Natural killer cell (primary cell): ENCODE results near the gene DGKD. TPM values are rescaled to one million over a fixed set of nuclear protein-coding genes. Genes with fewer than 3 reads are reported as not detected.

ENCODE experiments used
- ATAC-seq, 3 donors: fragments of 150-1000 bp in 2 of 3; fragments of 200-7000 bp in 1 of 3; cut with Tn5 transposase; 1 replicate in 1 of 3; 2 replicates in 2 of 3; pipeline ENCODE4 v1.10.0; 2021; ENCODE audit warnings: mild to moderate bottlenecking in 2 of 3, moderate library complexity in 2 of 3
- DNase-seq, 2 donors: peaks; one replicate each; pipeline versions ENCODE4 v3.0.0 to v3.0.0-alpha.2; 2013 to 2021; ENCODE audit warnings: mixed read lengths in 1 of 2
- H3K27ac ChIP-seq: one replicate; pipeline ENCODE4 v1.5.1; 2013; ENCODE audit warnings: mild to moderate bottlenecking, low read length
- H3K27me3 ChIP-seq: one replicate; pipeline ENCODE4 v1.6.1; 2013; ENCODE audit warnings: low read length; ENCODE audit not compliant: control insufficient read depth, insufficient read depth
- H3K36me3 ChIP-seq: one replicate; pipeline ENCODE4 v1.6.1; 2013; ENCODE audit warnings: low read length; ENCODE audit not compliant: control insufficient read depth, insufficient read depth
- H3K4me1 ChIP-seq: one replicate; pipeline ENCODE4 v1.6.1; 2013; ENCODE audit warnings: low read length; ENCODE audit not compliant: control insufficient read depth, insufficient read depth
- H3K4me3 ChIP-seq: one replicate; pipeline ENCODE4 v1.5.1; 2013; ENCODE audit warnings: low read length
- H3K9me3 ChIP-seq: one replicate; pipeline ENCODE4 v1.6.1; 2013; ENCODE audit warnings: low read length; ENCODE audit not compliant: control insufficient read depth, insufficient read depth
- H3K27ac Mint-ChIP-seq, 2 donors: one replicate each; pipeline ENCODE4 v1.8.0; 2022; ENCODE audit warnings: mild to moderate bottlenecking in 2 of 2, mixed read lengths in 2 of 2, moderate library complexity in 1 of 2
- H3K27me3 Mint-ChIP-seq, 2 donors: one replicate each; pipeline ENCODE4 v1.8.0; 2022; ENCODE audit warnings: low read depth in 2 of 2, mixed read lengths in 2 of 2
- H3K36me3 Mint-ChIP-seq: one replicate; pipeline ENCODE4 v1.8.0; 2022; ENCODE audit warnings: mixed read lengths
- H3K4me1 Mint-ChIP-seq, 2 donors: one replicate each; pipeline ENCODE4 v1.8.0; 2022; ENCODE audit warnings: mixed read lengths in 2 of 2
- H3K4me3 Mint-ChIP-seq: one replicate; pipeline ENCODE4 v1.8.0; 2022; ENCODE audit warnings: mild to moderate bottlenecking, moderate library complexity, mixed read lengths
- H3K9me3 Mint-ChIP-seq, 2 donors: one replicate each; pipeline ENCODE4 v1.8.0; 2022; ENCODE audit warnings: mixed read lengths in 2 of 2
- WGBS: methylation state at CpG from one replicate; pipeline ENCODE4 v1.1.7; 2013; ENCODE audit warnings: missing lambda C conversion rate; ENCODE audit not compliant: insufficient coverage; 5-methylcytosine and 5-hydroxymethylcytosine counted together
- intact Hi-C: fragments of 100-400 bp; cut with micrococcal nuclease; formaldehyde crosslinking; loops from one replicate; pipeline ENCODE4 v1.14.2; 2022
- total RNA-seq, 4 donors: library from RNA; stranded (reverse); fragments of 120-200 nt in 1 of 4; gene quantifications; one replicate each; pipeline versions ENCODE4 v1.2.3 to v1.2.4, GENCODE V29; 2013 to 2022
- TF ChIP-seq, protein P1 (sequence below): fragments of 200-600 bp; IDR thresholded peaks from one replicate; pipeline ENCODE4 v1.8.0; 2022; ENCODE audit warnings: antibody characterized with exemption

DGKD gene, protein sequence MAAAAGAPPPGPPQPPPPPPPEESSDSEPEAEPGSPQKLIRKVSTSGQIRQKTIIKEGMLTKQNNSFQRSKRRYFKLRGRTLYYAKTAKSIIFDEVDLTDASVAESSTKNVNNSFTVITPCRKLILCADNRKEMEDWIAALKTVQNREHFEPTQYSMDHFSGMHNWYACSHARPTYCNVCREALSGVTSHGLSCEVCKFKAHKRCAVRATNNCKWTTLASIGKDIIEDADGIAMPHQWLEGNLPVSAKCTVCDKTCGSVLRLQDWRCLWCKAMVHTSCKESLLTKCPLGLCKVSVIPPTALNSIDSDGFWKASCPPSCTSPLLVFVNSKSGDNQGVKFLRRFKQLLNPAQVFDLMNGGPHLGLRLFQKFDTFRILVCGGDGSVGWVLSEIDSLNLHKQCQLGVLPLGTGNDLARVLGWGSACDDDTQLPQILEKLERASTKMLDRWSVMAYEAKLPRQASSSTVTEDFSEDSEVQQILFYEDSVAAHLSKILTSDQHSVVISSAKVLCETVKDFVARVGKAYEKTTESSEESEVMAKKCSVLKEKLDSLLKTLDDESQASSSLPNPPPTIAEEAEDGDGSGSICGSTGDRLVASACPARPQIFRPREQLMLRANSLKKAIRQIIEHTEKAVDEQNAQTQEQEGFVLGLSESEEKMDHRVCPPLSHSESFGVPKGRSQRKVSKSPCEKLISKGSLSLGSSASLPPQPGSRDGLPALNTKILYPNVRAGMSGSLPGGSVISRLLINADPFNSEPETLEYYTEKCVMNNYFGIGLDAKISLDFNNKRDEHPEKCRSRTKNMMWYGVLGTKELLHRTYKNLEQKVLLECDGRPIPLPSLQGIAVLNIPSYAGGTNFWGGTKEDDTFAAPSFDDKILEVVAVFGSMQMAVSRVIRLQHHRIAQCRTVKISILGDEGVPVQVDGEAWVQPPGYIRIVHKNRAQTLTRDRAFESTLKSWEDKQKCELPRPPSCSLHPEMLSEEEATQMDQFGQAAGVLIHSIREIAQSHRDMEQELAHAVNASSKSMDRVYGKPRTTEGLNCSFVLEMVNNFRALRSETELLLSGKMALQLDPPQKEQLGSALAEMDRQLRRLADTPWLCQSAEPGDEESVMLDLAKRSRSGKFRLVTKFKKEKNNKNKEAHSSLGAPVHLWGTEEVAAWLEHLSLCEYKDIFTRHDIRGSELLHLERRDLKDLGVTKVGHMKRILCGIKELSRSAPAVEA
- total RNA-seq = 100 to 1,000 TPM; 299 to 456 (median 329) TPM
- 97.3 TPM for total RNA-seq (2013)

DNA sequence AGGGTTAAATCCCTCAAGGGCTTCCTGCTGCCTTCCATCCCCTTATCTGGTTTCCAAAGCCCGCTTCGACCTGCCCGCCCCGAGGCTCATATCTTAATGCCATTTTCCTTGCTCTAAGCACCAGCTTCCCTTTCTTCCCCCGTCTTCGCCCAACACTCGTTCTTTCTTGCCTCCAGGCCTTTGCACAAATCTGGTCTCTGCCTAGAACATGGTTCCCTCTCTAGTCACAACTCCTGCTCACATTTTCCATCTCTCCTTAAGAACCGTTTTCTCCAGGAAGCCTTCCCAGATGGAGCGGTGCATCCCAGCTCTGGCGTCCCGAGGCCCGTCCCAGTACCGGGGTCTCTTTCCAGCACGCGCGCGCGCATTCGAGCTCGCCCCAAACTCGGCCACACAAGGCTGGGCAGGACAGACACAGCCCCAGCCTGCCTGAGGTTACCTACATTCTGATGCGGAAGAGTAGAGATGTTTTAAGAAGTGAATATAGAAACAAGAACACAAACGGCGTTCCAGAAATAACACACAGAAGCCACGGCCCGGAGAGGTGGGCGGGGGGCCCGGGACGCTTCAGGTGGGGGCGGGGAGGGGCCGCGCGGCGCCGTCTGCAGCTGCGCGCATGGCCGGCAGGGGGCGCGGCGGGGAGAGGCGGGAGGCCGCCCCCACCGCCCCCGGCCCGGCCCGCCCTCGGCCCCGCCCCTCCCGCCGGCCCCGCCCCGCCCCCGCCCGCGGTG lies at the start of gene DGKD:
TSS of gene DGKD (plus strand) at position 726 of the 731 bp plus-strand sequence. CDS start 25 bp downstream, outside the sequence.
- no peaks in the 10 kb centered on the region for H3K36me3 ChIP-seq
- Mint-ChIP-seq H3K27me3 (no peaks in the 10 kb centered on the region), H3K27ac (peak within 1 kb of the TSS; percentile 86 to 93), H3K36me3 (no peaks in the 10 kb centered on the region), H3K4me3 (peak within 1 kb of the TSS; percentile 91), H3K9me3 (no peaks in the 10 kb centered on the region), H3K4me1 (peaks cover 55 to 70% of the 10 kb centered on the region in 2 donors)
- ATAC-seq = peak; percentile 79 to 95 (median 85)
- H3K27ac ChIP-seq = peak within 1 kb of the TSS; percentile 89
- peak; percentile 68 to 86 for DNase-seq
- peak within 1 kb of the TSS; percentile 85 for H3K4me3 ChIP-seq
- no peaks in the 10 kb centered on the region for H3K9me3 ChIP-seq
- H3K4me1 ChIP-seq = peaks cover 61% of the 10 kb centered on the region
- 4% methylated on average over 56 of the region's 56 CpGs for WGBS
- no peaks in the 10 kb centered on the region for H3K27me3 ChIP-seq
- TF ChIP-seq, protein P1, sequence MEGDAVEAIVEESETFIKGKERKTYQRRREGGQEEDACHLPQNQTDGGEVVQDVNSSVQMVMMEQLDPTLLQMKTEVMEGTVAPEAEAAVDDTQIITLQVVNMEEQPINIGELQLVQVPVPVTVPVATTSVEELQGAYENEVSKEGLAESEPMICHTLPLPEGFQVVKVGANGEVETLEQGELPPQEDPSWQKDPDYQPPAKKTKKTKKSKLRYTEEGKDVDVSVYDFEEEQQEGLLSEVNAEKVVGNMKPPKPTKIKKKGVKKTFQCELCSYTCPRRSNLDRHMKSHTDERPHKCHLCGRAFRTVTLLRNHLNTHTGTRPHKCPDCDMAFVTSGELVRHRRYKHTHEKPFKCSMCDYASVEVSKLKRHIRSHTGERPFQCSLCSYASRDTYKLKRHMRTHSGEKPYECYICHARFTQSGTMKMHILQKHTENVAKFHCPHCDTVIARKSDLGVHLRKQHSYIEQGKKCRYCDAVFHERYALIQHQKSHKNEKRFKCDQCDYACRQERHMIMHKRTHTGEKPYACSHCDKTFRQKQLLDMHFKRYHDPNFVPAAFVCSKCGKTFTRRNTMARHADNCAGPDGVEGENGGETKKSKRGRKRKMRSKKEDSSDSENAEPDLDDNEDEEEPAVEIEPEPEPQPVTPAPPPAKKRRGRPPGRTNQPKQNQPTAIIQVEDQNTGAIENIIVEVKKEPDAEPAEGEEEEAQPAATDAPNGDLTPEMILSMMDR = no peak
- intact Hi-C loops = no loop called here

DNA sequence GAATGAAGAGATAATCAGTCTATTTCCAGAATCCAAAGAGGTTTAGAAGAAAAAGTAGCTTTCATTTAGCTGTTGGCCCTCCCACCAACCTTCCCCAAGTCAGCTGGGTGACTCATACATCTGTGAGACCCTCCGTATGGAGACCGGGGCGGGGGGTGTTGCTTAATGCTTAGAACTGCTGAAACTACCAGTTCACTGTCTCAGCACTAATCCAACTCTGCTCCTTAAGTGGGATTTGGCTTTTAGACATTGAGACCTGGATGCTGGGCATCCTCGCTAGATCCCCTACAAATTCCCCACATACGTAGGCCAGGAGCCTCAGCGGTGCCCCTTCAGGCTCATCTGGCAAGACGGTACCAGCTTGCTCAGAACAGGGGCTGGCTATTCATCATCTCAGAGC lies 46.7 kb upstream of the DGKD start, which contains the start of gene SAG:
TSS of gene SAG (plus strand) at position 252 of the 400 bp plus-strand sequence. CDS start 1,374 bp downstream, outside the sequence.
- Histone ChIP-seq H3K27ac (no peak within 1 kb of the TSS), H3K36me3 (no peaks in the 10 kb centered on the region), H3K4me1 (peaks cover 19% of the 10 kb centered on the region), H3K4me3 (no peak within 1 kb of the TSS), H3K9me3 (no peaks in the 10 kb centered on the region), H3K27me3 (no peaks in the 10 kb centered on the region)
- peaks cover 18 to 24% of the 10 kb centered on the region in 2 donors for H3K4me1 Mint-ChIP-seq
- no peak within 1 kb of the TSS for H3K4me3 Mint-ChIP-seq
- no peak for DNase-seq
- TF ChIP-seq, protein P1 = no peak
- no peaks in the 10 kb centered on the region for H3K9me3 Mint-ChIP-seq
- WGBS = 98% methylated on average over 7 of the region's 7 CpGs
- no peaks in the 10 kb centered on the region for H3K27me3 Mint-ChIP-seq
- no peaks in the 10 kb centered on the region for H3K36me3 Mint-ChIP-seq
- ATAC-seq = no peak
- intact Hi-C loops = no loop called here
- H3K27ac Mint-ChIP-seq = no peak within 1 kb of the TSS

DNA sequence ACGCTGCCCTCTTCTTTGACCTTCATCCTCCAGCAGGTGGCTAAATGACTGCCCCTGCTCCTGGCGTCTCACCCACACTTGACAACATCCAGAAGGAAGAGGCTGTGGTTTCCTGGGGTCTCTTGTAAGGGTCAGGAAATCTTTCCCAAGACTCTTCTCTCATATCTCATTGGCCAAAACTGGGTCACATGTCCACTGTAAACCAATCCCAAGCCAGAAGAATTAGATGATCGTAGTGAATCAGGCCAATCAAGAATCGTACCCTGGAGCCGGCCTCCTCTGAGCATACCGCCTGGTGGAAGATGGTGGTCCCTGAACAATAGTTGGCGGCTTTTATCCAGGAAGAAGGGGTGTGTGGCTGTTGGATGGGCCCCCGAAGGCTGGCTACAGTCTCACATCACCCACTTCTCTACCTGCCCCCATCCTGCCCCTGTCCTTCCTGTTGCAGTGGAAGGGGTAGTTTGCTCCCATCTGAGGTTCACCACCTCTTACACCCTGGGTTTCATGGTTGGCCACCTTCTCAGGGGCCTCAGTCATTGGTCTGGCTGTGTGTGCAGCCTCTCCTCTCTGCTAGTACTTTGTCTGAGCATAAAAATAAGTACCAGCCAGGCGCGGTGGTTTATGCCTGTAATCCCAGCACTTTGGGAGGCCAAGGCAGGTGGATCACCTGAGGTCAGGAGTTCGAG lies 42.9 kb upstream of the DGKD start:
- peak; percentile 52 to 91 (median 59) for ATAC-seq
- Mint-ChIP-seq H3K36me3 (no peaks in the 10 kb centered on the region), H3K4me1 (peaks cover 25 to 26% of the 10 kb centered on the region in 2 donors), H3K4me3 (peak overlapping the region; percentile 54), H3K27me3 (peaks cover 0 to 4% of the 10 kb centered on the region in 2 donors), H3K27ac (peak overlapping the region in 1 of 2 donors; percentile 58), H3K9me3 (no peaks in the 10 kb centered on the region)
- peaks cover 32% of the 10 kb centered on the region for H3K4me1 ChIP-seq
- H3K36me3 ChIP-seq = no peaks in the 10 kb centered on the region
- no peak overlapping the region for H3K27ac ChIP-seq
- TF ChIP-seq, protein P1 = no peak
- no peak overlapping the region for H3K4me3 ChIP-seq
- H3K27me3 ChIP-seq = no peaks in the 10 kb centered on the region
- H3K9me3 ChIP-seq = no peaks in the 10 kb centered on the region
- intact Hi-C loops = no loop called here
- WGBS = 94% methylated on average over 5 of the region's 11 CpGs
- DNase-seq = peak in 1 of 2 donors; percentile 19
